Peyer's patch (tissue), 4 donors: Measurements from ENCODE around the gene SRSF5.

Experiments used
- CTCF ChIP-seq, 6 experiments: fragments of 450-650 bp in 4 of 6; fragments of 200-600 bp in 2 of 6; sonication (generic) in 1 of 6; IDR thresholded peaks; one replicate each; pipeline ENCODE4 v1.5.1; 2017 to 2019; ENCODE audit warnings: antibody characterized with exemption in 6 of 6, mild to moderate bottlenecking in 3 of 6, moderate library complexity in 1 of 6
- POLR2A ChIP-seq, 2 donors: fragments of 450-650 bp; IDR thresholded peaks; one replicate each; pipeline ENCODE4 v1.5.1; 2017; ENCODE audit warnings: antibody characterized with exemption in 2 of 2, mild to moderate bottlenecking in 2 of 2, moderate library complexity in 2 of 2

GRCh38 chr14:69815556-69815955 lies 48.6 kb downstream of the SRSF5 start:
- TF ChIP-seq CTCF (IDR thresholded peaks at IDR 0.05) (no peak), POLR2A (IDR thresholded peaks at IDR 0.05) (no peak)
